IPS-NIHi7 (cell line): ENCODE results near the gene FSHR.

Experiments used
- DNase-seq: peaks from one replicate; pipeline ENCODE4 v3.0.0; 2012; ENCODE audit warnings: mixed read lengths; ENCODE audit errors: extremely low spot score

Gene FSHR

DNA sequence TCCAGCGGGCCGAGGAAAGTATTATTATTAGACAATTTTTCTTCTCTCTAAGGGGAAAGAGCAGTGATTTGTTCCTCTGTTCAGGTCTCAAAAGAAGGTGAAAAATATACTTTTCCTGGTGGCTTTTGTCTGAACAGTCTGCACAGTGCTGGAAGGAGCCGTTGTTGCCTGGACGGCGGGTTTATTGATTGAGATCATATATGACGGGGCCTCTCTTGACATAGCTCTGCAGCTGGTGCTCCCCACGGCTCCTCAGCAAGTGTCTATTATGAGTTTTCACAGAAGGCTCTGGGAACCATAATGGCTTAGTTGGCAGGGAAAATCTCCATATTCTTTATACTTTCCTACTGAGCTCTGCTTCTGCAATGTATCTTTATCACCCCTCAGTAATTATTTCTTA is 42.9 kb downstream of the FSHR start:
- no peak for DNase-seq

DNA sequence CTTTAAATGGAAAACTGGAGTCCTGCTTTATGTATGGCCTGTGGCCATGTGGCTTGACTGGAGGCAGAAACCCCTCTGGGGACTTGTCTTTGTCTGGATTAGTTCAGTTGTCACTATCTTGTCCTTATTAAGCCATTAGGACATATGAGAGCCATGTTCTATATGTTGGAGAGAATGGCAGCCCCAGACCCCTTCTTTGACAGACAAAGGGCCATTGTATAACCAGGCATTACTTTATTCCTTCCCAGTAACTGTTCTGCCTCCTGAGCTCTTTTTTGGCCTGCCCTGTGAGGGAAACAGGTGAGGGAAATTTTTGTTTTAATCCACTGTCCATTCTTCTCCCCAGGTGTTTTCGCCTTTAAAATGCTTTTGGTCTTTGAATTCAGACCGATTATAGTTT is 43.3 kb downstream of the FSHR start:
- DNase-seq: no peak

DNA sequence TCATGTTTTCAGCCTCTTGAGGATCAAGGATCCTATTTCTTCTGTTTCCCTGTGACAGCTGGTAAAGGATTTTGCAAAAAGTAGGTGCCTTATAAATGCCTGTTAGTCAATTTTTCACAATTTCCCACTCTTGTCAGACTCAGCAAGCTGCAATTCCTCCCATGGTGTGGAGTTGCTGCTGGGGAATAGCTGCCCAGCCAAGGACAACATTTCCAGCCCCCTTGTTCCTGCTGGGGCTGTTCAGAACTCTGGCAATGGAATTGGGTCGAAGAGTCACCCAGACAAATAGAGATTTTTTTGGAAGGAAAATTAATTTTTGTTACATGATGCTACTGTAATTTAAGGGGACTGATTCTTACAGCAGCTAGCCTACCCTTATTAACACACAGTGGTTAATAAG is 43.7 kb downstream of the FSHR start:
- no peak for DNase-seq

DNA sequence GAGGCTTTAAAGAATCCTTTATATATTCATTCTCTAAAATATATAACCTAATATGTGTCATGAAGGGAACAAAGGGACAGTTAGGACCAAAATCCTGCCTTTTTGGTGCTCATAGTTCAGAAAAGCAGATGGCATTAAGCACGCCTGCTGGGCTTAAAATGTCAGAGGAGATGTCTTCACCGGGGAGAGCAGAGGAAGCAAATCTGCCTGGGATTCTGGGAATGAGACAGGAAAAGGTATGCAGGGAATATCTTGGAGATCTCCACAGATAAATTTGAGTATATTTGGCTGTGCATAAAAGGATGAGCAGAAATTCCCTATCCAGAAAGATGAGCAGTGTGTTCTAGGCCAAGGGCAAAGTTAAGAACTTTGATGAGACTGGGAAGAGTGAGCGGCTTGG is 45.5 kb downstream of the FSHR start:
- no peak for DNase-seq

DNA sequence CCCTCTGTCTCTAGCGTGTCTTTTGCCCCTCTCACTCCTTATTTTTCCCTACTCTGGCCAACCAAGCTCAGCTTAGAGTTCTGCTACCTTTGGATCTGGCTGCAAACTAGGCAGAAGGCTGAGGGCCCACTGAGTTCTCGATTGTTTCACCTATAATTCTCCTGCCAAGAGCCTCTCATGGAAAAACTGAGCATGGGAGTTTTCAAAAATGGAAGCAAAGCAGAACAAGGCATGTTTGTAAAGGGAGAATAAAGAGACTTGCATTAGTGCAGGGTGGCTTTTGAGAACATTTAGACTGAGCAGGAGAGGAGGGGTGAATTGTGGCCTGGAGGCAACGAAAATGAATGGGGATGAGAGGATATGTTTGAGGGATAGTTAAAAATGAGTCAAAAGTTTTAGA is 45.9 kb downstream of the FSHR start:
- no peak for DNase-seq

DNA sequence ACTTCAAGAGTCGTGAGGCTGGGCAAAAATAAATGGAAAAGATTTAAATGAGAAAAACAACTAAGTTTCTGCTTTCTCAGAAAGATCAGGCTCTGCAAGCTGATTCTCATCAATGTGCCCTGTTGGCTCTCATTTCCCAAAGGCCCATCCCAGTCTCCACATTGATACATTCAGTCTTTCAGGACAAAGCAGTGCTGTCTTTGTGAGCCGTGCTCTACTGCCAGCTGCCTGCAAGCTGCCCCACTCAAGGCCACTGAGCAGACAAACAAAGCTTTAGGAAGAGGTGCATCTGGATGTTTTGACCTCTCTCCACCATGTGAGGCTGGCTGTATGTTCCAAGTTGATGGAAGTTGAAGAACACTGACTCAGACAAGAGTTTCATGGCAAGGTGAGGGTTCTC is 48.8 kb downstream of the FSHR start:
- no peak for DNase-seq

DNA sequence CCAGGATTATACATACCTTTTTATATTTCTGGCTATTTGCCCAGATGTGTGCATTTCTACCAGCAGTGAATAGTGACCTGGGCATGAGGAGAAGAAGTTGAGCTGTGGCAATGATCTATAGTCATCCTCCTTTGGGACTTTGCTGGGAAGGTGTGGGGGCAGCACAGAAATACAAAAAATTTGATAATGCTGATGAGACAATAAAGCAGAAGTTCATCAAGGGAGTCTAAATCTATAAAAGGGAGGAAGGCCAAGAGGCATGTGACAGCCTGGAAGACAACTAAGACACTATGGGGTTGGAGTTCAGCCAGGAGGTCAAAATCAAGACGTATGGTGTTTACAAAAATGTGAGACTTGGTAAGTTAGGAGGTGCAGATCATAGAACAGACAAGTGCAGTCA is 52.2 kb downstream of the FSHR start:
- DNase-seq: no peak

DNA sequence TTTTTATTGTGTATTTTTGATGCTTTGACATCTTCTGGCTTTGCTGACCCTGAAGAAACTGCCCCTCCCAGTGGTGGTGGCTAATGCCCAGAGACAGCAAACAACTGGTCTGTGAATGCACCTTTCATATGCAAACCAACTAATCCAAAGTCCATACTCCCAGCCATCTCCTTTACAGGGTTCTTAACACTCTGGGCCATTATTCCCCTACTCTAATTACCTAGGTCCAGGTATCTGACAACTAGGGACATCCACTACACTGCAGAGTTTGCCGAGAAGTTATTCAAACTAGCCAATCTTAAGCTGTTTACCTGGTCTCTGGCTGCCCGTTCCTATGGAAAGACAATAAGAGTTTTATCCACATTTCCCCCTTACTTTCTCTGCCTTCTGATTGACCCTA is 73.6 kb downstream of the FSHR start:
- DNase-seq: peak; percentile 30

DNA sequence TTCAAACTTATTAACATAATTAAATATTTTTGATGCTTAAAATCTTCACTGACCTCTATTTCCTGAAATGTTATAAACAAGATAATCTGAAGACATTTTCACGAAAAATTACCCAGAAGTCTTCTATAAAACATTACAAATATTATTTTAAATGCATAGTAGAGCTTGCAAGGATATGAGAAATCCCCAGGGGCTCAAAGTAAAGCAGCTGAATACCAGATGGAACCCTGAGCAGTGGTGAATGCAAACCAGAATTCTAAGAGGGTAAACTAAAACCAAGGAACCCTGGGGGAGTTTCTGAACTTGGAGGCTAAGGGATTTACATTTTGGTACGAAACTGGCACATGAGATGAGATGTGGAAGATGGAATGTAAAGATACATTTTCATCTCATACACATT is 83.6 kb downstream of the FSHR start:
- no peak for DNase-seq

DNA sequence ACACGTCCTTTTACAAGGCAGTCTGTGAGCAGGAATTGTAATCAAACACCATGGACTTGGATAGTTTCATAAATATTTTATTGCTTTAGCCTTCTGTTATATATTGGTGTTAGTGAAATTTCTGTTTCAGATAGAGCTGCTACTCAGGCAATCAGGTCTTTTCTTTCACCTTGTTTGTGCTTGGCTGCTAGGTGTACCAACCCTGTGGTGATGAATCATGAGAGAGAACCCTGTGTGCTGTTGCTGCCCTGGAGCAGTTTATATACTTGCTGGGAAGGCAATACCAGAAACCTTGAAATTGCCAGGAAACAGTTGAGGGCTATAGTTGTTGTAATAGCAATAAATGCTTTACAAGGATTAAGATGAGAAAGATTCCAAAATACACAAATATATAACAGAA is 84.5 kb downstream of the FSHR start:
- no peak for DNase-seq

DNA sequence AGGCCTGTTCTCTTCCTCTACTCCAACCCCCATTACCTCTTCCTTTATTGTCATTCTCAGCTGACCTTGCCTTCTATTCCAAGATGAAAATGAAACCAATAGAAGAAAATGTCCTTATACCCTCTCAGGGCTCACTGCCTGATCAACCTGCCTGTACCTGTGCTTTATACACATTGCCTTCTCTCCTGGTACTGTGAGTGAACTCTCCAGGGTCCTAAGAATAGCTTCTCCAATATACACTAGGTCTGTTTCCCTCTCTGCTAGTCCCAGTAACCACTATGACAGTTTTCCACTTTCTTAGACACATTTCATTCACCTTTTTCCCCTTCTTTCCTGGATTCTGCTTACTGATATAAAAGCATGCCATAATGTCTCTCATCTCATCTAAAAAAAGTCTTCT is 85.7 kb downstream of the FSHR start:
- peak; percentile 18 for DNase-seq

DNA sequence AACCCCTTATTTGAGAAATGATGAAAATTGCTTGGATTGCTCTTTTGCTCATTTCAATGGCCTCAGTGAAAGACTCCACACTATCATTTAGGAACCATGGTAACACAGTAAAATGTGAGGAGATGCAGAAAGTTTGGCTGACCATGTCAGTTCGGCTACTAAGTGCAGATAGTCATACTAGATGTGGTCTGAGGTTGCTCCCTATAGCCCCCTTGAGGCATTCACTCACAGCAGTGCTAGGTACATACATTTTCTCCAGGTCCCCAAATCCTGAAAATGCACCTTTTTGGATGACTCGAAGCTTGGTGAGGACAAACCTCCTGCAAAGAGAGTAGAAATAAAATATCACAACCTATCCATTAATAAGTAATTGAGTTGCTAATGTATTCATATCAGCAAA is 86.3 kb downstream of the FSHR start:
- peak; percentile 26 for DNase-seq

DNA sequence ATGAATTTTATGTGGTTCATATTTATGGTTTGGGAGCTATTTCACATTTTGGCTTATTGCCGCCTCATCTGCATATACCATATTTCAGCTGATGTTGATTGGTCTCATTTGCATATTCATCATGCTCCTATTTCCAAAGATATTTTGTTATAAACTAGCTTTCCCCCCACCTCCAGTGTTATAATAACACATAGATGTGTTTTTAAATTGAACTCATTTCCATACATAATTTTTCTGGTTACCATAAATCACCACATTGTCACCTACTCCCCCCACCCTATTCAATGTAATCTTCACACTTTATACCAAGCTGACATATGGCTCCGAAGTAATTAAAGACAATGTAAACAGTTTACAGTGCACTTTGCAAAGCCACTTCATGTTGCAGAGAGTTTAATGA is 101.2 kb downstream of the FSHR start:
- no peak for DNase-seq

DNA sequence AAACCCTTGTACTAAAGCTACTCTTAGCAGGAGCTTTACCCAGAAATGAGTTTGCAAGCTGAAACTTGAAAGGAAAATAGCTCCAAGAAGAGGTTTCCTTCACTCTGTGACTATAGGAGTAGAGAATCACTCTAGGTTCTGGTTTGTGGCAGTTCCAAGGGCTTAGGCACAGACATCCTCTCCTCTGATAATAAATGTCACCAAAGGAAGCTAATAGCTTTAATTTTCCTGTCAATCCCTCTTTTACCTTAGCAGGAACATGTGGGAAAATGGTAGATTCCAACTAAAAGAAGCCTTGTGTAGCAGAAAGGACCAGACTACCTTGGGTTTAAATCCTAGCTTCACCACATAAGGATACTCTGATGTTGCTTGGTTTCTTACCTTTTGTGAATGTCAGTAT is 104.0 kb downstream of the FSHR start:
- no peak for DNase-seq

DNA sequence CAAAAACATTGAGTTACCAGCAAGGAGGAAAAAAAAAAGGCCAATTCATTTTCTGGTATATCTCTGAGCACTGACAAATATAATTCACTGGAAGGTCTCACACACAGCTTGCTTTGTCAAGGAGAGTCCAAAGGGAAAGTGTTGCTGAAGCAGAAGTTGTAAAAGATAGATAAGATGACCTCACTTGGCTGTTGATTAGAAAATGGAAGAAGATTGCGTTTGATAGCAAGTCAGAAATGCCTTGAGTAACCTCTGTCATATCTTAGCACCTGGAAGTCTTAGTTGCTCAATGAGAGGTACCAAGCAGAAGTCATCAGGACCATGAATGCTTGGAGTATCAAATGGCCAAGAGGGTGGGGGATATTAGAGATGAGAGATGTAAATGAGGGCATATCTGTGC is 105.2 kb downstream of the FSHR start:
- no peak for DNase-seq

DNA sequence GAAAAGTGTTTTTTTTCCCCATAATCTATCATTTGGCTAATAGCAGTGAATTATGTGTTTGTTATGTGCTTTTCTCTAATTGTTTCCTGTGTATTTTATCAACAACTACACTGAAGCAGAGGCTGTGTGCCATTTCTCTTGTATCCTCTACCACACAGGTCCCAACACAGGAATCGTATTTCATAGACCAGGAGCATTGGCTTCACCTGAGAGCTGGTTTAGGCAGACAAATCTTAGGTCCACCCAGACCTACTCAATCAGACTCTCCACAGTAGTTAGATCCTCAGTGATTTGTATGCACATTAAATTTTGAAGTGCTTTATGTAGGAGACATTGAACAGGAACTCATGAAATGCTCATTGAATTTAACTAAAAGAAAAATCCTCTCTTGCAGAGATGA is 109.2 kb downstream of the FSHR start:
- DNase-seq: no peak

DNA sequence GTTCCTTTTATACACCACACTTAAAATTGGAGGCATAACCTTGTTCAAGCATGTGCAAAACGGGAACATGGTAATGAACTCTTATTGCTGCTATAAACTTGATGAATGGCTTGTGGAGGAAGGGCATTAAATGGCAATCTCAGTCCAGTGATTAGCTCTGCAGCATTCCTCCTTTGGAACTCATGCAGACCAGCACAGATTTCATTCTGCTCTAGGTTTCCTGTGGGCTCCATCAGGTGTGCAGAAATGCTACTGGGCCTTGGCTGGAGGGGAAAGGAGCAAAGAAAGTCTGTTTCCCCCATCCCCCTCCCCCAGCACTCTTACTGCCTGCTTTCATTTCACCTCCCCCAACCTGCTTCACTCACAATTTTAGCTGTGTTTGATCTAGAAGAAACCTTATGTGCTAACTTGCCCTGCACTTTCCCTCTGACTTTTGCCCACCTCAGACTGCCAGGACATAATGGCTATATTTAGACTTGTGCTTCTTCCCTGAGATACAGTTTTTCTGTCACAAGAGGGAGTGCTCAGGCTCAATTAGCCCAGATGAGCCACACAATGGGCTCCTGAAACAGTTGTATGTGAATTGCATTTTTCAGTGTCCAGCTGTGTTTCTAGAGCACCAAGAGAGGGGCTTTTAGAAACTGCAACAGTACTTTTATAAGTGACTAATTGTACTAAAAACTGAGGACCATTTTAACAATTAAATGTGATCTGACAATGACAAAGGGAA is 109.8 kb downstream of the FSHR start:
- DNase-seq: peak; percentile 31

DNA sequence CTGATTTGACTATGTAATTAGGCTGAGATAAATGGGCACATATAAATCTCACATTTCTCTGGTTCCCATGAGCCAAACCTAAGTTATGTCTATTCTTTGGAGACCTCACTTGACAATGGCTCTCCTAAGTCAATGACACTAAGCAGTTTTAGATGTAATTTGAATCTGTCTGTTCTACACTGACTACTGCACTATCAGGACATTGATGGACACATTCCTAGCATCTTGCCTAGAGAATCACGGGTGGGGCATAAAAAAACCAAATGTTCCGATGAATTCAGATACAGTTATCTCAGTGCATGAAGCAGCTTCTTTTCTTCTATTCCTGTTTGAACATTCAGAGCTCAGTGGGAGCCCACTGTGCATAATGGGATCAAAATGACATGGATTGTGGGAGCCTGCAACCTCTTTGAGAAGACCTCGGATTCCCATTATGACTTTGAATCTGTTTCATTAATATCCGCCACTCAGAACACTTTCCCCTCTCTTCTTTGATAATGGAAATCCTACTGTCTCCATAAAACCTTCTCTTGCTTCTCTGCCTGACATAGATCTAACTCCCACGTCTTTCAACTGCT is 110.8 kb downstream of the FSHR start:
- no peak for DNase-seq

DNA sequence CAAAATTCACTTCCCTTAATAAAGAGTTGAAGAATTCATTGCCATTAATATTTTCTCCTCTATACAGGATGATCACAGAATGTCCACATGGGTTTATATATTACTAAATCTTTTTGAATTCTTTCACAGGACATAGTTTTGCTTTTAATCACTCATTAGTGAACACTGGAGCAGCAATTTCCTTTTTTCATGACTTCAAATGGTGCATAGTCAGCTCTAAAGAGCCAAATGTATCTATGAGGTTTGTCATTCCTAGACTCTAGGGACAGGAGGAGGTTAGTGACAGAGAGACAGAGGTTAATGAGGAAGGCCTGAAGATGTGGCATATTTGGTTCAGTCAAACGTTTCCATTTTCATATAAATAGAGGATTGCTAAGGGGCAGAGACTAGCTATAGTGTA is 111.8 kb downstream of the FSHR start:
- no peak for DNase-seq

DNA sequence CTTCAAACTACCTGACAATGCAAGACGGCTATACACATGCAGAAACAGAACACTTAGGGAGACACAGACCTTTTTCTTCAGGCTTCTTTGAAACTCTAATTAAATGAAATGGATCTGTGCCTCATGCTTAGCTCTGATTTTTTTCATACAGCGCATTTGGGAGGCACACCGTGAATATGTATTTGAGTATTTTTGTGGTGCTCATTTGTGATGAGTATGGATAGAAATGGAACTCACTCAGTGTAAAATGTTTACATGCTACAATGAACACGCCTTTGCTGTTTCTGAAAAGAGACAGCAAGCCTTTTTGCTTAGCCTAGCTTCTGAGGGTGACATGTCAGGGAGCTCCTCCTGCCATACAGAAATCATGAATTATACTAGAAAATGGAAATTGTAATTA is 113.3 kb downstream of the FSHR start:
- no peak for DNase-seq

DNA sequence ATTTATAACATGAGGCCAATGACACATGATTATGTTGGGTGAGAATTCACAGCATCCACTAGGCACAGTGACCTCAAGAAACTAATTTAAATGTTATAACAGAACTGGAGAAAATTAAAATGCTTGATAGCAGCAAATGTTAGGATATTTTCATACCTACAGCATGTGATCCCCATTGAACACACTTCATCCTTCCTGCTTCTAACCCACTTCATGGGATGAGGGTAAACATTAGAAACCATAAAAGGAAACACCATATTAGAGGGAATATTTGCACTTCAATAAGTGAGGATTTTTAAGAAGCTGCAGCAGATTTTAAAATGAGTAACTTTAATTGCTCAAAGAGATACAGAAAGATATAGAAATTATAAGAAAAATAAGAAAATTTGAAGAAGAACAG is 117.1 kb downstream of the FSHR start:
- DNase-seq: no peak

DNA sequence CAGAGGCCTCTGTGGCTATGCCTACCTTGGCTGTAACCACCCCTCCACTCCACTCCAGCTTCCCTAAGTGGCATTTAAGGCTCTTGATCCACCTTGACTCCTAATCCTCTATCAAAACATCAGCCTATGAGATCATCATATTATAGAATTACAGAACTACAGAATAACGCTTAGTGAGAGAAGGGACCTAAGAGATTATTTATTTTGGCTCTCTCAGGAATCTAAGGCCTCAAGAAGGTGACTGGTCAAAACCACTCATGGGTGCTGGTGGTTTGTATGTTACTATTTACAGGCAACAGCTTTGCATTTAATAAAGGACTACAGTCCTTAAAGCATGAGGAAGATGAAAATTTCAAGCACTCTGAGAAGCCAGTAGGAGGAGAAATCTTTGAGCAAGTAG is 118.8 kb downstream of the FSHR start:
- DNase-seq: no peak

DNA sequence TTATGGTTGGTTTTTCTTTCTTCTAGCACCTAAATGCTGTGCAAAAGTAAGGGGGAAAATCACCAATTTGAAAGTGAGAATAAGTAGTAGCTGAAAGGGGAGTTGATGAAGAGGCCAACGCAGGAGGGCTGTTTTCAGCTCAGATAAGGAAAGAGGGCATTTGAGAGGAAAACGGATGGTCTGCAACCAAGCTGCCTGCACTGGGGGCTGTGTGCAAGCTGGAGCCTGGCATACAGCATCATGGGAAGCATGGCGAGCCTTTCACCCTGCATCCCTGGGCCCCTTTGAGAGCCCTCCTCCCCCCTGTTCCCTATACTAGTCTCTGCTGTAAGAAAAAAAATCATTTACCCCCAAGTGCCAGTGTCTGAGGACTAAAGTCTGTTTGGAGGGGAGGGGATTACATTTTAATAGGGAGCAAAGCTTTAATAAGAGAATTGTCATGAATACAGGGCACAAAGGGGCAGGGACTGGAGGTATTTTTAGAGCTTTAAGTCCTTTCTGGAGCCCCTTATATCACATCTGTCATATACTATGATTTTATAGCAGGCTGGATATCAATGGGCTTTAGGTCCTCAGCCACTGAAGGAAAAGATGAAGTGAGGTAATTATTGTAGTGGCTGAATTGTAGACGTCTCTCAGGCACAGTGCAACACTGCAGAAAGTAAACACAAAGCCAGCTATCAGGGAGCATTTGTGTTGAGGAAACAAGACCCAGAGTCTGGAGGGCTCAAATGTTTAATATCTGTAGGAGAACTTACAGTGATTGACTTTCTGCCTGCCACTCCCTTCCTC is 120.7 kb downstream of the FSHR start:
- DNase-seq: no peak
